DND-41 (cell line): ENCODE measurements around the gene HADH.

Experiments used
- ATAC-seq: fragments of 200-7000 bp; cut with Tn5 transposase; 3 replicates; pipeline ENCODE4 v1.9.1; 2021; ENCODE audit warnings: low read depth; ENCODE audit not compliant: insufficient read depth
- DNase-seq: peaks from one replicate; pipeline ENCODE4 v3.0.0-alpha.2; 2020
- H2AFZ ChIP-seq: 2 replicates; pipeline ENCODE4 v1.6.0; 2012; ENCODE audit warnings: low read depth, low read length
- H3K27ac ChIP-seq: 2 replicates; pipeline ENCODE4 v1.5.1; 2012; ENCODE audit warnings: low read length, inconsistent platforms
- H3K27me3 ChIP-seq: fragments of 200-600 bp; sonication (generic); 2 replicates; pipeline ENCODE4 v1.6.0; 2012; ENCODE audit warnings: low read length, mild to moderate bottlenecking, inconsistent platforms; ENCODE audit not compliant: insufficient read depth, poor library complexity
- H3K36me3 ChIP-seq: 2 replicates; pipeline ENCODE4 v1.5.1; 2012; ENCODE audit warnings: low read length, inconsistent platforms; ENCODE audit not compliant: insufficient read depth
- H3K4me1 ChIP-seq: 2 replicates; pipeline ENCODE4 v1.5.1; 2012; ENCODE audit warnings: mild to moderate bottlenecking, low read length; ENCODE audit not compliant: insufficient read depth
- H3K4me2 ChIP-seq: 2 replicates; pipeline ENCODE4 v1.6.0; 2012; ENCODE audit warnings: mild to moderate bottlenecking, moderate library complexity, low read length, inconsistent platforms; ENCODE audit not compliant: insufficient read depth
- H3K4me3 ChIP-seq, 2 experiments: fragments of 200-600 bp in 1 of 2; shearing (Covaris generic) in 1 of 2; 2 replicates each; pipeline ENCODE4 v1.5.1; 2012 to 2016; ENCODE audit warnings: inconsistent platforms in 2 of 2, low read length in 2 of 2, mild to moderate bottlenecking in 2 of 2, low read depth in 1 of 2, moderate library complexity in 1 of 2
- H3K79me2 ChIP-seq: 2 replicates; pipeline ENCODE4 v1.6.0; 2012; ENCODE audit warnings: low read length, inconsistent platforms; ENCODE audit not compliant: insufficient read depth
- H3K9ac ChIP-seq: 2 replicates; pipeline ENCODE4 v1.6.0; 2012; ENCODE audit warnings: low read depth, mild to moderate bottlenecking, inconsistent platforms, low read length, moderate library complexity
- H3K9me3 ChIP-seq: 2 replicates; pipeline ENCODE4 v1.5.1; 2012; ENCODE audit warnings: low read length, moderate library complexity, mild to moderate bottlenecking, inconsistent platforms; ENCODE audit not compliant: insufficient read depth, severe bottlenecking
- H4K20me1 ChIP-seq: 2 replicates; pipeline ENCODE4 v1.6.0; 2012; ENCODE audit warnings: low read length; ENCODE audit not compliant: insufficient read depth
- EZH2 ChIP-seq: IDR thresholded peaks from 3 replicates; pipeline ENCODE4 v1.6.1; 2012; ENCODE audit warnings: borderline replicate concordance, low read depth, mild to moderate bottlenecking, moderate library complexity, low read length, inconsistent platforms; ENCODE audit not compliant: severe bottlenecking
- TF ChIP-seq, protein P1 (sequence below): IDR thresholded peaks from 2 replicates; pipeline ENCODE4 v1.5.1; 2012; ENCODE audit warnings: borderline replicate concordance, low read length, moderate library complexity, mild to moderate bottlenecking; ENCODE audit not compliant: poor library complexity, severe bottlenecking; ENCODE audit errors: extremely low read depth

HADH gene

DNA sequence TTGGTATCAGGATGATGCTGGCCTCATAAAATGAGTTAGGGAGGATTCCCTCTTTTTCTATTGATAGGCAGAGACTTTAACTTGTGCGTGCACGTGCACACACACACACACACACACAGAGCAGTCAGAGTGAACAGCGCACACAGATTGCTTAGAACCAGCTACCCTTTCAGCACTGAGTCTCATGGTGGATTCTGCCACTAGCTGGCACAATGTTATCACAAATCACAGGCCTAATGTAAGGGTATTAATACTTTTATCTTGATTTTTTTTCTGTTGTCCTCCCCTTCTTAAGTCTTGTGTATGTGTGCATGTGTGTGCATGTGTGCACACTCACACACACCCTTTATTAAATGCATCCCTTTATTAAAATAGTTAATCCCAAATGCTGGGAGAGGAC is 53.2 kb downstream of the HADH start:
- Histone ChIP-seq H2AFZ (no peak overlapping the region), H3K4me1 (no peaks in the 10 kb centered on the region), H3K4me2 (no peak overlapping the region), H3K27ac (no peak overlapping the region), H3K4me3 (no peak overlapping the region), H3K79me2 (no peaks in the 10 kb centered on the region), H3K27me3 (no peaks in the 10 kb centered on the region), H3K9ac (no peak overlapping the region), H3K9me3 (no peaks in the 10 kb centered on the region), H3K36me3 (peaks cover 17% of the 10 kb centered on the region), H4K20me1 (0 out of 2 replicates have a peak, but pooled peaks cover 8% of the 10 kb centered on the region)
- TF ChIP-seq, protein P1, sequence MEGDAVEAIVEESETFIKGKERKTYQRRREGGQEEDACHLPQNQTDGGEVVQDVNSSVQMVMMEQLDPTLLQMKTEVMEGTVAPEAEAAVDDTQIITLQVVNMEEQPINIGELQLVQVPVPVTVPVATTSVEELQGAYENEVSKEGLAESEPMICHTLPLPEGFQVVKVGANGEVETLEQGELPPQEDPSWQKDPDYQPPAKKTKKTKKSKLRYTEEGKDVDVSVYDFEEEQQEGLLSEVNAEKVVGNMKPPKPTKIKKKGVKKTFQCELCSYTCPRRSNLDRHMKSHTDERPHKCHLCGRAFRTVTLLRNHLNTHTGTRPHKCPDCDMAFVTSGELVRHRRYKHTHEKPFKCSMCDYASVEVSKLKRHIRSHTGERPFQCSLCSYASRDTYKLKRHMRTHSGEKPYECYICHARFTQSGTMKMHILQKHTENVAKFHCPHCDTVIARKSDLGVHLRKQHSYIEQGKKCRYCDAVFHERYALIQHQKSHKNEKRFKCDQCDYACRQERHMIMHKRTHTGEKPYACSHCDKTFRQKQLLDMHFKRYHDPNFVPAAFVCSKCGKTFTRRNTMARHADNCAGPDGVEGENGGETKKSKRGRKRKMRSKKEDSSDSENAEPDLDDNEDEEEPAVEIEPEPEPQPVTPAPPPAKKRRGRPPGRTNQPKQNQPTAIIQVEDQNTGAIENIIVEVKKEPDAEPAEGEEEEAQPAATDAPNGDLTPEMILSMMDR, result peak; percentile 56
- no peak for TF ChIP-seq EZH2
- peak; percentile 16; the same call in 1 of the 3 replicates for ATAC-seq
- no peak for DNase-seq

DNA sequence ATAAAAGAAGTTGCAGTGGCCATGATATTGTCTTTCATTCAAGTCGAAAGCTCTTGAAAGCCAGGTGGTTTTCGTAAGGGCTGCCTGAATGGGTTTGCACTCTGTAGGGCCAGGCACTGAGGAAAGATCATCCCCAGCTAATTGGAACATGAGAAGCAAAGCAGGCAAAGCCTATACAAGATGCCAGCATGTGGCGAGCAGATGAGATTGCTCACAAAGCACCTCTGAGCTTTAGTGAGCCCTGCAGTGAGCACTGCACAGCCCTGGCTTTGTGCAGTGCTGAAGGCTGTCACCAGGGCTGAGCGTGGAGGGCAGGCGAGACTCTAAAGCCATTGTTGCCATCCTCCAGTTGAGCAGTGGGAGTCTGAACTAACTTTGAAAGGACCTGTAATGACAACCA is 53.8 kb downstream of the HADH start:
- peaks cover 13% of the 10 kb centered on the region for H4K20me1 ChIP-seq
- no peaks in the 10 kb centered on the region for H3K79me2 ChIP-seq
- ATAC-seq, result peak; percentile 61
- no peaks in the 10 kb centered on the region for H3K27me3 ChIP-seq
- TF ChIP-seq, protein P1, result no peak
- TF ChIP-seq EZH2, result no peak
- no peaks in the 10 kb centered on the region for H3K9me3 ChIP-seq
- DNase-seq, result peak; percentile 39
- no peaks in the 10 kb centered on the region for H3K4me1 ChIP-seq
- H3K9ac ChIP-seq, result no peak overlapping the region
- H3K4me3 ChIP-seq, result no peak overlapping the region
- no peak overlapping the region for H3K27ac ChIP-seq
- peaks cover 23% of the 10 kb centered on the region for H3K36me3 ChIP-seq
- H2AFZ ChIP-seq, result no peak overlapping the region
- H3K4me2 ChIP-seq, result no peak overlapping the region

DNA sequence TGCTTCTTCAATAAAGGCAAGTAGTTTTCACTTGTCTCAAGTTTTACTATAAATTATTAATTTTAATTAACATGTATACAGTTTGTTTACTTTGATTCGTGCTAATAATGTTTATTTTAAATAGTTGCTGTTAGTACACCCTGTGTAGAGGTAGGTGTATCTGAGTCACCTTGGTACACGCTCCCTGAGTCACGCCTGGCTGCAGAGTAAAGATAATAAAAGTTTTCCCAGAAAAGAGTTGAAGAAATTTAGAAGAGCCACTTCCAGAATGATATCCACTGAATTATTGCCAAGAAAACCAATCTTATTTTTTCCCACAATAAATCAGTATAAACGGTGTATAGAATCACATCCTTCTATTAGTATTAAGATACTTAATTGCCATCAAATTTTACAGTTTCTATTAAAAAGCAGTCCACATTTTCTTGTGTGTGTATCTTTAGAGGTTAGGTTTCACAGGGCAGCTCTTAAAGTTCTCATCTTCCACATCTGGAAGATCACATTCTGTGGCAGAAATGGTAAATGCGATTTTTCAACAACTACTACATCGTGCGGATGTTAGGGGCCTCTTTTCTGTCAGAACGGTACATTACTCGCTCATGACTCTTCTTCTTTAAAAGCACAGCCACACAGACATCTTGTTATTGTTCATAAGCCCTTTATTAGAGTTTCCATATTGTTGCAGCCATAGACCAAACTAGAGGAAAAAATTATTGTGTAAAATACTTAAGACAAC is 55.4 kb downstream of the HADH start:
- Histone ChIP-seq H3K79me2 (no peaks in the 10 kb centered on the region), H3K27ac (0 out of 2 replicates have a peak overlapping the region, but pooled peaks have one; percentile 48), H3K4me1 (no peaks in the 10 kb centered on the region), H3K4me2 (no peak overlapping the region), H3K9me3 (no peaks in the 10 kb centered on the region), H3K36me3 (peaks cover 39% of the 10 kb centered on the region), H3K27me3 (no peaks in the 10 kb centered on the region), H2AFZ (no peak overlapping the region), H3K9ac (no peak overlapping the region), H4K20me1 (peaks cover 24% of the 10 kb centered on the region), H3K4me3 (no peak overlapping the region)
- no peak for TF ChIP-seq EZH2
- TF ChIP-seq, protein P1, result no peak
- DNase-seq (no peak), ATAC-seq (peak; percentile 2; the same call in 1 of the 3 replicates)
